Esophagus squamous epithelium (tissue), 4 donors: ENCODE data around the gene CDK15.

ENCODE experiments used
- POLR2A ChIP-seq, 4 donors: fragments of 450-650 bp; IDR thresholded peaks; one replicate each; pipeline ENCODE4 v1.6.1; 2017; ENCODE audit warnings: antibody characterized with exemption in 4 of 4, mild to moderate bottlenecking in 4 of 4, moderate library complexity in 3 of 4
- TF ChIP-seq, protein P1 (sequence below), 6 experiments: fragments of 450-650 bp in 4 of 6; fragments of 200-600 bp in 2 of 6; sonication (generic) in 2 of 6; IDR thresholded peaks; one replicate each; pipeline ENCODE4 v1.5.1; 2016 to 2019; ENCODE audit warnings: antibody characterized with exemption in 6 of 6, mild to moderate bottlenecking in 4 of 6, moderate library complexity in 4 of 6

DNA sequence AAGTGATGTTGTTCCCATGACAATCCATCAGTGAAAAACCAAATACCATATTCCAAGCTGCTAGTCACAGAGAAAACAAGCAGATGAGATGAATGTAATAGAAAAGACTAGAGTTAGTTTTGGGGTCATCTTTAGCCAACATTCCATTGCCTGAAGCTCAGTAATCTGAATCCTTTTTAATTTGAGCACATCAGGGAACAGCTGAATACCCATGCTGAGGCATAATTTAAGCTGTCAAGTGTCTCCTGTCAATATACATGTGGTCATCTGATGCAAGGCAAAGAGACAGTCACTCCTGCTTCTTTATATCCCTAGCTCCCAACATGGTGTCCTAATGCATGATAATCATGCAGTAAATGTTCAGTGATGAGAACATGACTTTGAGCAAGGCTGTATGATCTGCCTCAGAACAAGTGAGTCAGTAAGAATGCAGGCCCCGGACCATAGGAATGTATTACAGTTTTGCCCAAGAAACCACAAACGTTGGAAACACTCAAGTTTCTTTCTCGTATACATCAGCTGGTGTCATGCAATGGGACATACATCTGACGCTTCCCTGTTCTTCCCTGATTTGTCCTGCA lies 48.0 kb downstream of the CDK15 start:
- TF ChIP-seq, protein P1, sequence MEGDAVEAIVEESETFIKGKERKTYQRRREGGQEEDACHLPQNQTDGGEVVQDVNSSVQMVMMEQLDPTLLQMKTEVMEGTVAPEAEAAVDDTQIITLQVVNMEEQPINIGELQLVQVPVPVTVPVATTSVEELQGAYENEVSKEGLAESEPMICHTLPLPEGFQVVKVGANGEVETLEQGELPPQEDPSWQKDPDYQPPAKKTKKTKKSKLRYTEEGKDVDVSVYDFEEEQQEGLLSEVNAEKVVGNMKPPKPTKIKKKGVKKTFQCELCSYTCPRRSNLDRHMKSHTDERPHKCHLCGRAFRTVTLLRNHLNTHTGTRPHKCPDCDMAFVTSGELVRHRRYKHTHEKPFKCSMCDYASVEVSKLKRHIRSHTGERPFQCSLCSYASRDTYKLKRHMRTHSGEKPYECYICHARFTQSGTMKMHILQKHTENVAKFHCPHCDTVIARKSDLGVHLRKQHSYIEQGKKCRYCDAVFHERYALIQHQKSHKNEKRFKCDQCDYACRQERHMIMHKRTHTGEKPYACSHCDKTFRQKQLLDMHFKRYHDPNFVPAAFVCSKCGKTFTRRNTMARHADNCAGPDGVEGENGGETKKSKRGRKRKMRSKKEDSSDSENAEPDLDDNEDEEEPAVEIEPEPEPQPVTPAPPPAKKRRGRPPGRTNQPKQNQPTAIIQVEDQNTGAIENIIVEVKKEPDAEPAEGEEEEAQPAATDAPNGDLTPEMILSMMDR (IDR thresholded peaks at IDR 0.05) = no peak
- TF ChIP-seq POLR2A (IDR thresholded peaks at IDR 0.05) = no peak
